DMS 273 (cell line): Measurements from ENCODE around the gene LIMK1.
"Not testable (repeated sequence)": the region's sequence is repeated elsewhere in the genome, so short reads cannot be mapped to it uniquely, and the experiment has no call there.

Experiments
- DNase-seq: peaks from one replicate; lab custom pipeline; 2025; ENCODE audit not compliant: unreplicated experiment; lab: John Stamatoyannopoulos, UW

LIMK1 gene

DNA sequence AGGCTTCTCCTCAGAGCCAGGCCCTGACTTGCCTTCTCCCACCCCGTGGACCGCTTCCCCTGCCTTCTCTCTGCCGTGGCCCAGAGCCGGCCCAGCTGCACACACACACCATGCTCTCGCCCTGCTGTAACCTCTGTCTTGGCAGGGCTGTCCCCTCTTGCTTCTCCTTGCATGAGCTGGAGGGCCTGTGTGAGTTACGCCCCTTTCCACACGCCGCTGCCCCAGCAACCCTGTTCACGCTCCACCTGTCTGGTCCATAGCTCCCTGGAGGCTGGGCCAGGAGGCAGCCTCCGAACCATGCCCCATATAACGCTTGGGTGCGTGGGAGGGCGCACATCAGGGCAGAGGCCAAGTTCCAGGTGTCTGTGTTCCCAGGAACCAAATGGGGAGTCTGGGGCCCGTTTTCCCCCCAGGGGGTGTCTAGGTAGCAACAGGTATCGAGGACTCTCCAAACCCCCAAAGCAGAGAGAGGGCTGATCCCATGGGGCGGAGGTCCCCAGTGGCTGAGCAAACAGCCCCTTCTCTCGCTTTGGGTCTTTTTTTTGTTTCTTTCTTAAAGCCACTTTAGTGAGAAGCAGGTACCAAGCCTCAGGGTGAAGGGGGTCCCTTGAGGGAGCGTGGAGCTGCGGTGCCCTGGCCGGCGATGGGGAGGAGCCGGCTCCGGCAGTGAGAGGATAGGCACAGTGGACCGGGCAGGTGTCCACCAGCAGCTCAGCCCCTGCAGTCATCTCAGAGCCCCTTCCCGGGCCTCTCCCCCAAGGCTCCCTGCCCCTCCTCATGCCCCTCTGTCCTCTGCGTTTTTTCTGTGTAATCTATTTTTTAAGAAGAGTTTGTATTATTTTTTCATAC is 38.0 kb downstream of the LIMK1 start:
- DNase-seq, result no peak

DNA sequence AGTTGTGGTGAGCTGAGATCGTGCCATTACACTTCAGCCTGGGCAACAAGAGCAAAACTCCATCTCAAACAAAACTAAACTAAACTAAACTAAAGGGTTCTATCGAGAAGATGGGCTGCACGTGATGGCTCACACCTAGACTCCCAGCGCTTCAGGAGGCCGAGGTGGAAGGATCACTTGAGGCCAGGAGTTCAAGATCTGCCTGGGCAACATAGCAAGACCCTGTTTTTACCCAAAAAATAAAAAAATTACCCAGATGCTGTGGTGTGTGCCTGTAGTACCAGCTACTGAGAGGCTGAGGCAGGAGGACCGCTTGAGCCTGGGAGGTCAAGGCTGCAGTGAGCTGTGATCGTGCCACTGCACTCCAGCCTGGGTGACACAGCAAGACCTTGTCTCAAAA is 40.3 kb downstream of the LIMK1 start:
- not testable (repeated sequence) for DNase-seq

GRCh38 chr7:74126220-74126880 is 42.7 kb downstream of the LIMK1 start:
- no peak for DNase-seq

DNA sequence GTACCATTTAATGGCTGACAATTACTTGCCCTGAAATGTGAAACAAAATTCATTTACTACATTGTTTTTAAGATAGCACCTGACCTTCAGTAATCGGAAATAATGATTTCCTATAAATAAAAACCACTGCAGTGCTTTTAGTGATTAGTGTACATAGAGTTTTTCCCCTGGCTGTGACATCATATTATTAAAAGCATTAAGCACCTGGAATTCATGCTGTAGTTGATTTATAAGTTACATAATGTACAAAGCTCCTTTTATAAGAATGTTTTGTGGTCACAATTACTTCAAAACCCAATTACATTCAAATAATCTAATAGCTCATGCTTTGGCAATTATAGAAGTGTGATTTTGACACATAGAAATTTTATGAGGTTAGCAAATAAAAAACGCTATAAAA is 46.3 kb downstream of the LIMK1 start:
- no peak for DNase-seq

GRCh38 chr7:74130518-74130917 is 46.9 kb downstream of the LIMK1 start:
- DNase-seq, result no peak

DNA sequence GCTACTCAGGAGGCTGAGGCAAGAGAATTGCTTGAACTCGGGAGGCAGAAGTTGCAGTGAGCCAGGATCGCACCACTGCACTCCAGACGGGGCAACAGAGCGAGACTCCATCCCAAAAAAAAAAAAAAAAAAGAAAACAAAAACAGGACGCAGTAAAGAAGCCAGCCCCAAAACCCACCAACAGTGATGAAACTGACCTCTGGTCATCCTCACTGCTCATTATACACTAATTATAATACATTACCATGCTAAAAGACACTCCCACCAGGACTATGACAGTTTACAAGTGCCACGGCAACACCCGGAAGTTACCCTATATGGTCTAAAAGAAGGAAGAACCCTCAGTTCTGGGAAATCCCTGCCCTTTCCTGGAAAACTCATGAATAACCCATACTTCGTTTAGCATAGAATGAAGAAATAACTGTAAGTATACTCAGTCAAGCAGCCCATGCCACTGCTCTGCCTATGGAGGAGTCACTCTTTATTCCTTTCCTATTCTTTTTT is 50.6 kb downstream of the LIMK1 start:
- no peak for DNase-seq

DNA sequence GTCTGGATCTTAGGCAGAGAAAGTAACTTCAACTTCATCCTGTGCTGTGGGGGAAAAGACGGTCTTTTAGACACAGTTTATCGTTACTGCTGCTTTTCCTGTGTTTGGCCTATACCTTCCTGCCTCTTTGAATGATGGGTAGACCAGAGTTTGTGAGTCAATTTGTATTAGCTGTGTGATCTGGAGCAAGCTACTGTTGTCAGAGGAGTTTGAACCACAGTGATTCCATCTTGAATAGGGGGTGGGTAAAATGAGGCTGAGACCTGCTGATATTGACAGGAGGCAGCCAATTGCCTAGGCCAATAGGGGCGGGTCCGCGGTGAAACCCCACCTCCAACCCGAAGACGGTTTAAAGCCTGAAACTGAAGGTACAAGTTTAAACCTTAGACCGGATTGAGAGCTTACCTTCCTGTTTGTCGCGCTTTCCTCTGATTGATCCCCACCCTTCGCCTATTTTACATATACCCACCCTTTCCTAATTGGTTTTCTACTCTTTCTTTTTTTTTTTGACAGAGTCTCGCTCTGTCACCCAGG is 54.8 kb downstream of the LIMK1 start:
- DNase-seq, result no peak

DNA sequence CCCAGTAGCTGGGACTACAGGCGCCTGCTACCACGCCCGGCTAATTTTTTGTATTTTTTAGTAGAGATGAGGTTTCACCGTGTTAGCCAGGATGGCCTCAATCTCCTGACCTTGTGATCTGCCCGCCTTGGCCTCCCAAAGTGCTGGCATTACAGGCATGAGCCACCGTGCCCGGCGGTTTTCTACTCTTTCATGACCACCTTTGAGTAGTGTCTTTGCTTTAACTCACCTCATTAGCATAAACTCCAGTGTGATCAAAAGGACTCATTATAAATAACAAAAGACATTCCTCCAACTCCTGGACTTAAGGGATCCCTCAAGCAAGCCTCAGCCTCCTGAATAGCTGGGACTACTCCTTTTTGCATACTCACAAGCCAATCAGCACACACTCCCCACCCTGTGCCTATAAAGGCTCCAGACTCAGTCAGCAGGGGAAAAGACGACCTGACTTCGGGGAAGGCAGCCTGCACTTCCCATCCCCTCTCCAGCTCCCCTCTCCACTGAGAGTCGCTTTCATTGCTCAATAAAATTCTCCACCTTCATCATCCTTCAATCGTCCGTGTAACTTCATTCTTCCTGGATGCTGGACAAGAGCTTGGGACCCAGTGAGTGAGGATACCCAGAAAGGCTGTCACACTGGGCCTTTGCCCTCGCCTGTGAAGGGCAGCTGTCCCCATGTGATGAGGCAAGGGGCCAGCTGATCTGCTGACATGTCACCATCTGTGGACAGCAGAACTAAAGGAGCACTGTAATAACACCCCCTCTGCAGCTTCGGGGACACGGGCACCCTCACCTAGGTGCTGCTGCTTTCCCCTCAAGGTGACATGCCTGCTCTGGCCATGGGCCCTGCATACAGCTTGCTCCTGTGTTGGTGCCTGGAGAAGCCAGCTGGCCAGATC is 55.6 kb downstream of the LIMK1 start:
- DNase-seq, result no peak

- DNase-seq, result no peak
These were observed 58.1 kb downstream of the LIMK1 start for GRCh38 chr7:74141705-74142104.

- no peak for DNase-seq
These were observed 59.8 kb downstream of the LIMK1 start for GRCh38 chr7:74143383-74143782.

GRCh38 chr7:74148491-74148890 is 64.9 kb downstream of the LIMK1 start:
- no peak for DNase-seq

DNA sequence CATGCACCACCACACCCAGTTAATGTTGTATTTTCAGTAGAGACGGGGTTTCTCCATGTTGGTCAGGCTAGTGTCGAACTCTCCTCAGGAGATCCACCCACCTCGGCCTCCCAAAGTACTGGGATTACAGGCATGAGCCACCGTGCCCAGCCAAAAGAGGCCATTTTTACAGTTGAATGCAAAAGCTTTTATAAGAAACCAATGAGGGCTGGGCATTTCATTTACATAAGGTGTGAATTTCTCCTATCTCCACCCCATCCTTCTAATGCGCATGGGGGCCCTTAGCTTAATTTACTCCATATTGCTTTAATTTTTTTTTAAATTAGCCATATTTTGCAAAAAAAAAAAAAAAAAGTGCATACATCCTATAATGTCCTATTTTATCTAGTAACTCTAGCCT is 65.5 kb downstream of the LIMK1 start:
- no peak for DNase-seq

GRCh38 chr7:74149603-74150002 is 66.0 kb downstream of the LIMK1 start:
- no peak for DNase-seq

DNA sequence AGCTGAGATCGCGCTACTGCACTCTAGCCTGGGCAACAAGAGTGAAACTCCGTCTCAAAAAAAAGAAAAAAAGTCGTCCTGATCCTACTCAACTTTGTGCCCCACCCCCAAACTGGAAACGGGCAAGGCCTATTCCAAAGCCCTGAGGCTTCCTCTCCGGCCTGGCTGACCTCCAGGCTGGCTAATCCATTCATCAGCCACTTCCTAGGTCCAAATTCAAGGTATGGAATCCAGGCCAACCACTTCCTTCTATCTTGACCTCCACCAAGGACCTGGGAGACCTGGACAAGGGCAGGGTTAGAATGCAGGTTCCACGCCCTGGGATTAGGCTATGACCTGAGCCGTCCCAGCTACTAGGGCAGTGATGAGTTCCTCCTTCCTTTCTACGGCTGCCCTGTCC is 70.1 kb downstream of the LIMK1 start:
- no peak for DNase-seq

GRCh38 chr7:74155810-74156395 is 72.3 kb downstream of the LIMK1 start:
- no peak for DNase-seq

GRCh38 chr7:74157605-74158004 is 74.0 kb downstream of the LIMK1 start:
- no peak for DNase-seq

DNA sequence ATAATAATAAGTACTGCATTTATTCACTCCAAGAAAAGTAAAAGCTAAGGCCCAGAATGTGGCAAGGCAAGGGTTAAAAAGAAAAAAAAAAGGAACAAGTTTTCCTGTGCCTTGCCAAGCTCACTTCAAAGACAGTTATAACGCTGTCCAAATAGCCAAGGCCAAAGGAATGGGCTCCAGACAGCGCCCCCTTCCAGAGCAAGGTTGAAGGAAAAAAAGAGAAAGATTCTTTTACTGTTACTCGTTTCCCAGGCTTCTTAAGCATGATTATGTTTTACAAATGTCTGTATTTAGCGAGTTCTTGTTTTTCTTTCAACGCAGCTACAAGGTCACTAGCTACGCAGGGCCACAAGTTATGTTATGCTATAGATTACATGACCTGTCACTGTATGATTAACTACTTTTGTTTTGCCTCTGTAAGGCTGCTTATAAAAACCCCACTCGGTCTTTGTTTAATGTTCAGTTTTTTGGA is 81.4 kb downstream of the LIMK1 start:
- DNase-seq, result peak; percentile 39

DNA sequence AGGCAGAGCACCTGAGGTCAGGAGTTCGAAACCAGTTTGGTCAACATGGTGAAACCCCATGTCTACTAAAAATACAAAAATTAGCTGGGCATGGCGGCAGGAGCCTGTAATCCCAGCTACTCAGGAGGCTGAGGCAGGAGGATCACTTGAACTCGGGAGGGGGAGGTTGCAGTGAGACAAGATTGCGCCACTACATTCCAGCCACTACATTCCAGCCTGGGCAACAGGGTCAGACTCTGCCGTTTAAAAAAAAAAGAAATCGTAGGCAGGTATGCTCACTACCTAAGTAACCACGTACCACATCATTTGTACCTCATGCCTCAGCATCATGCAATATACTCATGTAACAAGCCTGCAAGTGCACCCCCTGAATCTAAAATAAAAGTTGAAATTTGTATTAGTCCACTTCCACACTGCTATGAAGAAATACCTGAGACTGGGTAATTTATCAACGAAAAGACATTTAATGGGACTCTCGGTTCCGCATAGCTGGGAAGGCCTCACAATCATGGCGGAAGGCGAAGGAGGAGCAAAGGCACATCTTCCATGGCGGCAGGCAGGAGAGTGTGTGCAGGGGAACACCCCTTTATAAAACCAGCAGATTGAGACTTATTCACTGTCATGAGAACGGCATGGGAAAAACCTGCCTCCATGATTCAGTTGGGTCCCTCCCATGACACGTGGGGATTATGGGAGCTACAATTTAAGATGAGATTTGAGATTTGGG is 82.4 kb downstream of the LIMK1 start:
- DNase-seq, result no peak

DNA sequence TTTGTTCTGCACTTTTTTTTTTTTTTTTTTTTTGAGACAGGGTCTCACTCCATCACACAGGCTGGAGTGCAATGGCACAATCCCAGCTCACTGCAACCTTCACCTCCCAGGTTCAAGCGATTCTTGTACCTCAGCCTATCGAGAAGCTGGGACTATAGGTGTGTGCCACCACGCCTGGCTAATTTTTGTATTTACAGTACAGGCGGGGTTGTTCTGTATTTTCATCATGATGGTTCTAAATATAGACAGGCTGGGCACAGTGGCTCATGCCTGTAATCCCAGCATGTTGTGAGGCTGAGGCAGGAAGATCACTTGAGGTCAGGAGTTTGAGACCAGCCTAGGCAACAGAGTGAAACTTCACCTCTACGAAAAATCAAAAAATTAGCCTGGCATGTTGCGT is 83.7 kb downstream of the LIMK1 start:
- DNase-seq, result not testable (repeated sequence)
